Bronchial epithelial cell (primary cell): ENCODE results near the gene EFNA5. TPM values are rescaled to one million over a fixed set of nuclear protein-coding genes. Genes with fewer than 3 reads are reported as not detected.

ENCODE experiments used
- DNase-seq: peaks from one replicate; pipeline ENCODE4 v3.0.0-alpha.2; 2010; ENCODE audit warnings: low read depth
- FAIRE-seq: peaks from 2 replicates; lab custom pipeline; 2011; peaks lifted over from hg19 to GRCh38; lab: Jason Lieb, UNC
- H3K27me3 ChIP-seq: 2 replicates; pipeline ENCODE4 v1.5.1; 2011; ENCODE audit warnings: low read length; ENCODE audit not compliant: control insufficient read depth, insufficient read depth
- H3K36me3 ChIP-seq: 2 replicates; pipeline ENCODE4 v1.5.1; 2011; ENCODE audit warnings: low read length; ENCODE audit not compliant: control insufficient read depth, insufficient read depth
- H3K4me3 ChIP-seq: 2 replicates; pipeline ENCODE4 v1.5.1; 2011; ENCODE audit warnings: mild to moderate bottlenecking, low read depth, low read length, control low read depth
- total RNA-seq: library from RNA; depleted of rRNA; stranded (reverse); fragments of >200 nt; gene quantifications from 2 replicates; pipeline ENCODE4 v1.2.1, GENCODE V29; 2014
- TF ChIP-seq, protein P1 (sequence below): IDR thresholded peaks from 2 replicates; pipeline ENCODE4 v1.5.1; 2011; ENCODE audit warnings: mild to moderate bottlenecking, moderate library complexity, low read length, control low read depth, inconsistent platforms; ENCODE audit not compliant: insufficient read depth, severe bottlenecking

Gene EFNA5
- total RNA-seq, 1 donor from 2014 or later: 3.9 TPM

- Histone ChIP-seq H3K27me3 (no peaks in the 10 kb centered on the region), H3K4me3 (no peak overlapping the region), H3K36me3 (no peaks in the 10 kb centered on the region)
- DNase-seq: no peak
- no peak for FAIRE-seq
- TF ChIP-seq, protein P1, sequence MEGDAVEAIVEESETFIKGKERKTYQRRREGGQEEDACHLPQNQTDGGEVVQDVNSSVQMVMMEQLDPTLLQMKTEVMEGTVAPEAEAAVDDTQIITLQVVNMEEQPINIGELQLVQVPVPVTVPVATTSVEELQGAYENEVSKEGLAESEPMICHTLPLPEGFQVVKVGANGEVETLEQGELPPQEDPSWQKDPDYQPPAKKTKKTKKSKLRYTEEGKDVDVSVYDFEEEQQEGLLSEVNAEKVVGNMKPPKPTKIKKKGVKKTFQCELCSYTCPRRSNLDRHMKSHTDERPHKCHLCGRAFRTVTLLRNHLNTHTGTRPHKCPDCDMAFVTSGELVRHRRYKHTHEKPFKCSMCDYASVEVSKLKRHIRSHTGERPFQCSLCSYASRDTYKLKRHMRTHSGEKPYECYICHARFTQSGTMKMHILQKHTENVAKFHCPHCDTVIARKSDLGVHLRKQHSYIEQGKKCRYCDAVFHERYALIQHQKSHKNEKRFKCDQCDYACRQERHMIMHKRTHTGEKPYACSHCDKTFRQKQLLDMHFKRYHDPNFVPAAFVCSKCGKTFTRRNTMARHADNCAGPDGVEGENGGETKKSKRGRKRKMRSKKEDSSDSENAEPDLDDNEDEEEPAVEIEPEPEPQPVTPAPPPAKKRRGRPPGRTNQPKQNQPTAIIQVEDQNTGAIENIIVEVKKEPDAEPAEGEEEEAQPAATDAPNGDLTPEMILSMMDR: no peak
Observed at GRCh38 chr5:107472620-107473064, 198.1 kb downstream of the EFNA5 start.

DNA sequence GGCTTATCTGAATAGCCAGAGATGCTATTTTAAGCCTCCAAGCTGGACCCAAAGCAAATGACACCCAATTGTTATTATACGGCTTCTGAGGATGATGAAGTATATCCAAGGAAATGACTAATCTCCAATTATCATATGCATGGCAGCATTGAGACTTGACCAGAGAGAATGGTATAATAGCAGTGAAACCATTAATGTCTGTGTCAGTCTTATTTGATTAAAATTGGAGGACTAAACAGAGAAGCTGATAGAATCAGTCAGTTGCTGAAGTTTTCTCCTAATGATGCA, 200.5 kb downstream of the EFNA5 start:
- no peak for FAIRE-seq
- Histone ChIP-seq H3K27me3 (no peaks in the 10 kb centered on the region), H3K36me3 (no peaks in the 10 kb centered on the region), H3K4me3 (no peak overlapping the region)
- DNase-seq: peak; percentile 78
- TF ChIP-seq, protein P1: no peak

DNA sequence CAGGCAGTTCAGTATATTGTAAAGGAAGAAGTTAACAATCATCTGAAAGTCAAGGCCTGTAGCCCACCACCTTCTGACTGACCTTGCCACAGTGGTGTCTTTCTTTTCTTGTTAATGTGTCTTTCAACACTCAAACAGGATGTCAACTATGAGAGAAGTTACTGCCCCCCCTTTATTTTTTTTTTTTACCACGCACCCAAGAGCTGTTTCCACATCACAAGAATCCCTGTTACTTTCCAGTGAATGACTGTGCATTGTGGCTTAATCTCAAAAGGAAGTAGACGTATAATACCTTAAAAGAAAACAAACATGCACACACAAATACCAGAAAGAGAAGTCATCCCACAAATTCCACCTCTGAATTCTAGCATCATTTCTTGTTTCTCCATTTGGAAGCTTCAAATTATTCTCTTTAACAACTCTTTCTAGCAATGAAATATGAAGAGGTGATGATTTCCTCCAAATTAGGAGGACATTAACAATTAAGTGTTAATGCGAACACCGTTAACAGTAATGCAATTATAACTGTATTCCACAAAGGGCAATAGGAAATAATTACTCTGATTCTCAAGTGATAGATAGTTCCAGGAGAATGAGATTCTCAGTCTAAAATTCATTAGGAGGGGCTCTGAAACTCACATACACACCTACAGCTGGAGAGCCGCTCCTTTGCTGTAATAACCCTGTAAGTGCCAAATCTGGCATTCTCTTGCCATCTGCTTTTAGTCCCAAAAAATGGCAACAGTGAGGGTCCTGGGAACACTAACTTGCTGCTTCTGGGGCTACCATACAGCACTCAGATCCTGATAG, 201.0 kb downstream of the EFNA5 start:
- TF ChIP-seq, protein P1: no peak
- FAIRE-seq: no peak

GRCh38 chr5:107469064-107469463, 201.7 kb downstream of the EFNA5 start:
- TF ChIP-seq, protein P1: no peak
- no peak overlapping the region for H3K4me3 ChIP-seq
- H3K27me3 ChIP-seq: no peaks in the 10 kb centered on the region
- H3K36me3 ChIP-seq: no peaks in the 10 kb centered on the region
- DNase-seq: no peak
- FAIRE-seq: no peak

More for the DNA sequence above, 201.0 kb downstream of the EFNA5 start:
- Histone ChIP-seq H3K4me3 (no peak overlapping the region), H3K36me3 (no peaks in the 10 kb centered on the region), H3K27me3 (no peaks in the 10 kb centered on the region)
- DNase-seq: peak; percentile 97

DNA sequence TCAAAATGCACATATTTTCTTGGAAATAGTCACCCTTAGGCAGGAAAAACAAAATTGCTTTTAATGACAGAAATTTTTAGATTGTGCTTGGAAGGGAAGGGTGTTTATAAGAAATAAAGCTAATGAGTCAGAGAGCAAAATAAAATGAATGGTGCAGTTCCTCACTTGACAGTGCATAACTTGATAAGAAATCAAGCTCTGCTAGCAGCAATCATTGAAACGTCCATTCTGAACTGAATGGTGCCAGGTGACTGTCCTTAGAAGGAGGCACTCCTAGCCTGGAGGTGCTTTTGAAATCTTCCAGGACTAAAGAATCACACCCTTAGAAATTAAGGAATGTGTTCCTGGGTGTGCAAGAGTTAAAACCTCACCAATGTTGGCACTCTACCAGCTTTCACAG, 202.5 kb downstream of the EFNA5 start:
- TF ChIP-seq, protein P1: no peak
- H3K4me3 ChIP-seq: no peak overlapping the region
- H3K27me3 ChIP-seq: no peaks in the 10 kb centered on the region
- FAIRE-seq: peak; percentile 28
- H3K36me3 ChIP-seq: no peaks in the 10 kb centered on the region
- DNase-seq: no peak
